Activated naive CD4-positive, alpha-beta T cell treated with anti-CD3 and anti-CD28 coated beads, Interleukin-2, amount 10 ng/mL, durations not matched to agents 7 days and 5 days (primary cell): Measurements from ENCODE around the gene ZMYM2.
"Not testable (repeated sequence)": the region's sequence is repeated elsewhere in the genome, so short reads cannot be mapped to it uniquely, and the experiment has no call there.

Source experiments
- CTCF ChIA-PET: fragments of 350-600 bp; sonication (Branson Sonifier 250); formaldehyde crosslinking; loops from one replicate; lab custom pipeline; 2021; ENCODE audit warnings: antibody characterized with exemption; lab: Charles Lee
- DNase-seq: peaks from one replicate; pipeline ENCODE4 v3.0.0-alpha.2; 2020
- H3K27ac Mint-ChIP-seq: one replicate; pipeline ENCODE4 v1.8.0; 2021; ENCODE audit warnings: mild to moderate bottlenecking, moderate library complexity, mixed read lengths
- H3K27me3 Mint-ChIP-seq: one replicate; pipeline ENCODE4 v1.8.0; 2021; ENCODE audit warnings: mild to moderate bottlenecking, mixed read lengths
- H3K36me3 Mint-ChIP-seq: one replicate; pipeline ENCODE4 v1.8.0; 2021; ENCODE audit warnings: mixed read lengths
- H3K4me1 Mint-ChIP-seq: one replicate; pipeline ENCODE4 v1.8.0; 2021; ENCODE audit warnings: mixed read lengths
- H3K4me3 Mint-ChIP-seq: one replicate; pipeline ENCODE4 v1.8.0; 2021; ENCODE audit warnings: mild to moderate bottlenecking, moderate library complexity, mixed read lengths
- H3K9me3 Mint-ChIP-seq: one replicate; pipeline ENCODE4 v1.8.0; 2021; ENCODE audit warnings: mixed read lengths

ZMYM2 gene

DNA sequence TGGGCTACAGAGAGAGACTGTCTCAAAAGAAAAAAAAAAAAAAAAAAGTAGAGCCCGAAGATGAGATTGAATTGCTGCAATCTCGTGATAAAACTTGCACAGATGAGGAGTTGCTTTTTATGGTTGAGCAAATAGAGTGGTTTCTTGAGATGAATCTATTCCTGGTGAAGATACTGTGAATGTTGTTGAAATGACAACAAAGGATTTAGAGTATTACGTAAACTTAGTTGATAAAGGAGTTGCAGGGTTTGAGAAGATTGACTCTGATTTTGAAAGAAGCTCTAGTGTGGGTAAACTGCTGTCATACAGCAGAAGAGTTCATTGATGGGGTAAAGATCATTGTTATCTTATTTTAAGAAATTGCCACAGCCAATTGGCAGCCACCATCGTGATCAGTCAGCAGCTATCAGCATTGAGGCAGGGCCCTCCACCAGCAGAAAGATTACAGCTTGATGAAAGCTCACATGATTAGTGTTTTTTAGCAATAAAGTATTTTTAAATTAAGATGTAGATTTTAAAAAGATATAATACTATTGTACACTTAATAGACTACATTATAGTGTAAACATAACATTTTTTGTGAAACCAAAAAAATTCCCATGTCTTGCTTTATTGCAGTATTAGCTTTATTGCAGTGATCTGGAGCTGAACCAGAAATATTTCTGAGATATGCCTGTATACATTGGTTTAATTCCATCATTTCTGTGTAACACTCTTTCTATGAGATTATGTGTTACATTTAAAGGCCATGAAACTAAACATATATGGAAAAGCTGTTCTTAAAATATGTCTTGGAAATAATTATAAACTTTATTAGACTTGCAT, 43.1 kb downstream of the ZMYM2 start:
- DNase-seq: no peak
- no peaks in the 10 kb centered on the region for H3K9me3 Mint-ChIP-seq
- H3K27me3 Mint-ChIP-seq: no peaks in the 10 kb centered on the region
- no peak overlapping the region for H3K27ac Mint-ChIP-seq
- H3K4me1 Mint-ChIP-seq: peaks cover 7% of the 10 kb centered on the region
- CTCF ChIA-PET: interaction anchor here (0.6 to 1.3 kb wide), 3 partner anchors 16 to 184 kb away, joined by 3 to 6 read pairs (median 3); no protein-coding TSS in a partner anchor
- no peak overlapping the region for H3K4me3 Mint-ChIP-seq
- peaks cover 42% of the 10 kb centered on the region for H3K36me3 Mint-ChIP-seq

DNA sequence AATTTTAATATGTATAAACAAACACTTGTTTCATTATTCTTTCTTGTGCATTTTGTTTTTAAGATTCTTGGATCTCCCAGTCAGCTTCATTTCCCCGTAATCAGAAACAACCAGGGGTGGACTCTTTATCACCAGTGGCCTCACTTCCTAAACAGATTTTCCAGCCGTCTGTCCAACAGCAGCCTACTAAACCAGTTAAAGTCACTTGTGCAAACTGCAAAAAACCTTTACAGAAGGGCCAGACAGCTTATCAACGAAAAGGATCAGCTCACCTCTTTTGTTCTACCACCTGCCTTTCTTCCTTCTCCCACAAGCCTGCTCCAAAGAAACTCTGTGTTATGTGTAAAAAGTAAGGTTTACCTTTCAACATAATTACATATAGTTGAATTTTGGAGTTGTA, 44.3 kb downstream of the ZMYM2 start:
- DNase-seq: no peak
- Mint-ChIP-seq H3K4me3 (no peak overlapping the region), H3K9me3 (no peaks in the 10 kb centered on the region), H3K36me3 (peaks cover 44% of the 10 kb centered on the region), H3K4me1 (peaks cover 7% of the 10 kb centered on the region), H3K27me3 (no peaks in the 10 kb centered on the region), H3K27ac (no peak overlapping the region)
- CTCF ChIA-PET: no interaction called here

DNA sequence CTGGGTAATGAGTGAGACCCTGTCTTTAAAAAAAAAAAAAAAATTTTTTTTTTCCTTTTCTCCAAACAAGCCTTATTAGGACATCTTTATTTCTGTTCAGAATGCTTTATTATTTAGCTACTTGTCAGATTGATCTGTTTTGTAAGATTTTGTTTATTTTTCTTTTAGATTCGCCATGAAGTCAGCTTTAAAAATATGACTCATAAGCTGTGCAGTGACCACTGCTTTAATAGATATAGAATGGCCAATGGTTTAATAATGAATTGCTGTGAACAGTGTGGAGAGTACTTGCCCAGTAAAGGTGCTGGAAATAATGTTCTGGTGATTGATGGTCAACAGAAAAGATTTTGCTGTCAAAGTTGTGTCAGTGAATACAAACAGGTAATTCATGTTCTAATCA, 47.7 kb downstream of the ZMYM2 start:
- no peak for DNase-seq
- Mint-ChIP-seq H3K36me3 (peaks cover 43% of the 10 kb centered on the region), H3K27ac (no peak overlapping the region), H3K4me1 (peaks cover 5% of the 10 kb centered on the region), H3K9me3 (no peaks in the 10 kb centered on the region), H3K27me3 (no peaks in the 10 kb centered on the region), H3K4me3 (no peak overlapping the region)
- CTCF ChIA-PET: no interaction called here

DNA sequence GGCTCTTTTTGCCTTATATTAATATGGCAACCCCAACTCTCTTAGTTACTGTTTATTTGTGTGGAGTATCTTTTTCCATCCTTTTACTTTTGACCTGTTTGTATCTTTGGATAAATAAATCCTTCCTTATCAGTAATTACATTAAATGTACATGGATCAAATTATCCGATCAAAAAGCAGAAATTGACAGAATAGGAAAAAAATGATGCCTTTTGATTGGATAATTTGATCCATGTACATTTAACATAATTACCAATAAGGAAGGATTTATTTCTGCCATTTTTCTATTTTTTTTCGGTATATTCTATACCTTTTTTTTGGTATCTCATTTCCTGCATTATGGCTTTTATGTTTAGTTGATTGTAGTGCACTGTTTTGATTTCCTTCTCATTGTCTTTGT, 57.2 kb downstream of the ZMYM2 start:
- no peak for DNase-seq
- H3K27me3 Mint-ChIP-seq: no peaks in the 10 kb centered on the region
- H3K36me3 Mint-ChIP-seq: peaks cover 59% of the 10 kb centered on the region
- H3K9me3 Mint-ChIP-seq: peaks cover 18% of the 10 kb centered on the region
- H3K4me3 Mint-ChIP-seq: no peak overlapping the region
- H3K27ac Mint-ChIP-seq: no peak overlapping the region
- H3K4me1 Mint-ChIP-seq: peaks cover 2% of the 10 kb centered on the region
- CTCF ChIA-PET: no interaction called here

DNA sequence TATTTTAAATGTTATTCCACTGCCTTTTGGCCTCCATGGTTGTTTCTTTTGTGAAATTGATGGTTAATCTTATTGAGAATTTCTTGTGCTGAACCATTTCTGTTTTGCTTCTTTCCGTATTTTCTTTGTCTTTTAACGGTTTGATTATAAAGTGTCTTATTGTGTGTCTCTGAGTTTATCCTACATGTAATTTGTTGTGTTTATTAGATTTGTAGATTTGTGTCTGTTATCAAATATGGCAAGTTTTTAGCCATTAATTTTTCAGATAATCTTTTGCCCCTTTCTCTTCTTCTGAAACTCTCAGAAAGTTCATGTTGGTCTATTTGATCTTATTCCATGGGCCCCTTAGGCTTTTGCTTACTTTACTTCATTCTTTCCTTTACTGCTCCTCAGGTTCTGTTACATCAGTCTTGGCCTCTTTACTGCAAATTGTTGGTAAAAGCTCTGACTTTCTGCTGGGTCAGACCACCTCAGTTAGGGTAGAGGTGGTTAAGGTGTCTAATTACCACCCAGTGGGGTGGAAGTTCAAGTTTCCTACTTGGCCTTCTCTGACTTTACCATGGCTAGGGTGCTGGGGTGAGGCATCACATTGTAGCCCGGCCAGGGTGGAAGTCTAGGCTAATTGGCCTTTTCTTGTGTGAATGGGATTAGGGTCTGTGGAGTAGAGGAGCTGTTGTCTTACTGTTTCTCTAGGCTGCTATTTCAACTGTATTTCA, 58.3 kb downstream of the ZMYM2 start:
- no peaks in the 10 kb centered on the region for H3K27me3 Mint-ChIP-seq
- H3K4me3 Mint-ChIP-seq: no peak overlapping the region
- CTCF ChIA-PET: no interaction called here
- peaks cover 2% of the 10 kb centered on the region for H3K4me1 Mint-ChIP-seq
- peaks cover 65% of the 10 kb centered on the region for H3K36me3 Mint-ChIP-seq
- H3K27ac Mint-ChIP-seq: no peak overlapping the region
- H3K9me3 Mint-ChIP-seq: peaks cover 18% of the 10 kb centered on the region
- DNase-seq: no peak

DNA sequence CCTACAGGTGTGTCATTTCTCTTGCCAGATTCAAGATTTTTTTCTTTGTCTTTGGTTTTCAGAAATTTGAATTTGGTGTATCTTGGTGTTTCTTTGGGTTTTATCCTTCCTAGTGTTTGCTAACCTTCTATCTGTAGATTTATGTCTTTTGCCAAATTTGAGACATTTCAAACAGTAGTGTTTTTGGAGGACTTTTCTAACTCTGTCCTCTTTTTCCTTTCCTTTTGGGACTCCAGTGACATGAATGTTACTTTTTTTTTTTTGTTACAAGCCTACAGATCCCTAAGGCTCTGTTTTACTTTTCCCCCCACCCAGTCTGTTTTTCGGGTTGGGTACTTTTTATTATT, 58.8 kb downstream of the ZMYM2 start:
- Mint-ChIP-seq H3K27ac (no peak overlapping the region), H3K27me3 (no peaks in the 10 kb centered on the region), H3K36me3 (peaks cover 67% of the 10 kb centered on the region), H3K4me1 (peaks cover 2% of the 10 kb centered on the region), H3K4me3 (no peak overlapping the region), H3K9me3 (peaks cover 18% of the 10 kb centered on the region)
- DNase-seq: no peak
- CTCF ChIA-PET: no interaction called here

DNA sequence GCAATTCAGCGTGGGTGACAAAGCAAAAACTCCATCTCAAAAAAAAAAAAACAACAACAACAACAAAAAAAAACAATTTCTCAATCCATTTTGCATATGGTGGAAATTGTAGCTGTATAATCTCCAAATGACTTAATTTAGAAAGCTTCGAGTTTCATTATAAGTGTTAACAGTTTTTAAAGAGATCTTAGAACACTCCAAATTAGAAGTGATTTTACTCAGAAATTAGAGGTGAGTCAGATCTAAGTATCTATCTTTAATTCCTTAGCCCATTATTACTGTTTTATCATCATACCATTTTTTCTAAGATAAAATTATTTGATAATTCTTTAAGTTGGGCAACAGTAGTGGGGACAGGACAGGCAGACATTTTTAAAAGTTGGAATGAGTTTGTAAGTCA, 60.5 kb downstream of the ZMYM2 start:
- no peak overlapping the region for H3K4me3 Mint-ChIP-seq
- H3K27ac Mint-ChIP-seq: no peak overlapping the region
- no peaks in the 10 kb centered on the region for H3K27me3 Mint-ChIP-seq
- peaks cover 15% of the 10 kb centered on the region for H3K9me3 Mint-ChIP-seq
- DNase-seq: no peak
- no peaks in the 10 kb centered on the region for H3K4me1 Mint-ChIP-seq
- CTCF ChIA-PET: no interaction called here
- peaks cover 56% of the 10 kb centered on the region for H3K36me3 Mint-ChIP-seq

DNA sequence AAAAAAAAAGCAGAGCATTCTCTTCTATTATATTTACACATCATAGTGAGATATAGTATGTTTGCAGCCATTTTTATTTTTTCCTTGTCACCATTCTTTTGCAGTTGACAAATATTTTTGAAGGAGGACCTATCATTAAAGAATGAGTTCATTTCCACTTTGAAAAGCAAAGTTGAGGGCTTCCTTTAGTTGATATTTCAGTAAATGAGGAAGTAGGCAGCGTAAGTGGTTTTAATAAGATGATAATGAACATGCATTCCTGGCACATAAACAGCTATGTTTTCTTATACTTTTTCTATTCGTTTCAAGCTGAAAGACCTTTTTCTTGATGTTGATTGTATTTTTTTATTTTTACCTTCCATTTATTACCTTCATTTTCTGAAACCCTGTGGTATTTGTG, 66.2 kb downstream of the ZMYM2 start:
- Mint-ChIP-seq H3K27ac (no peak overlapping the region), H3K36me3 (peaks cover 31% of the 10 kb centered on the region), H3K27me3 (no peaks in the 10 kb centered on the region), H3K4me1 (no peaks in the 10 kb centered on the region), H3K9me3 (no peaks in the 10 kb centered on the region), H3K4me3 (no peak overlapping the region)
- CTCF ChIA-PET: no interaction called here
- DNase-seq: no peak

DNA sequence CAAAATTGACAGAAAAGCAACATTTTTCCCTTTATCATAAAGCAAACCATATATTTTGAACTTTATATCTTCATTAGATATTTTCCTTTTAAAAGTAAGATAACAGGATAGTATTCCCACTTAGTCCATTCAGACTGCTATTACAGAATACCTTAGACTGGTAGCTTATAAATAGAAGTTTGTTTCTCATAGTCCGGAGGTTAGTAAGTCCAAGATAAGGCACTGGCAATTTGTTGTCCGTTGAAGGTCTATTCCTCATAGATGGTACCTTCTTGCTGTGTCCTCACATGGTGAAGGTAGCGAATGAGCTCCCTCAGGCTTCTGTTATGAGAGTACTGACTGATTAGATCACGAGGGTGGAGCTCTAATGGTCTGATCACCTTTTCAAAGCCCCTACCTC, 70.4 kb downstream of the ZMYM2 start:
- DNase-seq: no peak
- Mint-ChIP-seq H3K36me3 (peaks cover 30% of the 10 kb centered on the region), H3K27me3 (no peaks in the 10 kb centered on the region), H3K9me3 (no peaks in the 10 kb centered on the region), H3K4me1 (no peaks in the 10 kb centered on the region), H3K27ac (no peak overlapping the region), H3K4me3 (no peak overlapping the region)
- CTCF ChIA-PET: no interaction called here

DNA sequence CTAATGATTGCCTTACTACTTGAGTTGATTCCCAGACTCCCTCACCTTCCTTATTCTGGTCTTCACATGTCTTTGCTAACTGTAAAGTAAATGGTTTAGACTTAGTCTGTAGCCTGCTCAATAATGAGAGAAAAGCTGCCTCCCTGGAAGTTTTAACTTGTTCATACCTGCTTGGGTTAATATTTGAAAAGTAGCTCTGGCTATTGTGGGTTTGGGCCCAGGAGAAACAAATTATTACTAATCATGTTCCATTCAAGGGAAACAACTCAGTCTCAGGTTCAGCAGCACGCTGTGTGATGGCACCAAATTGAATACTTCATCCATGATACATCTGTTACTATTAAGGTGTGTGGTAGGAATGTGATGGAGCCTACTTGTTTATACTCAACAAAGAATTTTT, 75.0 kb downstream of the ZMYM2 start:
- H3K27ac Mint-ChIP-seq: peak overlapping the region; percentile 16
- peaks cover 49% of the 10 kb centered on the region for H3K36me3 Mint-ChIP-seq

DNA sequence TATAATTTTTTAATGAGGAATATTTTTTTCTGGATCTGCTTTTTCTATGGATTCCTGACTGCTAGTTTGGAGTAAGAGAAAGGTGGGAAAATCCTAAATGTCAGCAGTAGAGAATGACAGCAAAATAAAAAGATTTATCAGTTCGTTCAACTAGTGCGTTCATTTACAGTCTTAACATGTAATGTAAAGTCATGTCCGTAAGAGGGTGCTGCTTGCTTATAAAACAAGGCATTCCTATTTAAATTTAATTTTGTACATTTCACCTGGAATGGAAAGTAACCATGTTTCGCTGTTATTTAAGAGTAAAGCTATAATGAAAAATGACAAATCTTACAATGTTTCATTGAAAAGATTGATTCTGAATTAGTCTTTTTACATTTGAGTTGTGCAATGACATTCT, 76.6 kb downstream of the ZMYM2 start:
- no peak overlapping the region for H3K27ac Mint-ChIP-seq
- peaks cover 4% of the 10 kb centered on the region for H3K4me1 Mint-ChIP-seq
- CTCF ChIA-PET: no interaction called here
- H3K9me3 Mint-ChIP-seq: peaks cover 4% of the 10 kb centered on the region
- peaks cover 64% of the 10 kb centered on the region for H3K36me3 Mint-ChIP-seq
- H3K27me3 Mint-ChIP-seq: no peaks in the 10 kb centered on the region
- no peak overlapping the region for H3K4me3 Mint-ChIP-seq
- no peak for DNase-seq

More for the DNA sequence above, 75.0 kb downstream of the ZMYM2 start:
- Mint-ChIP-seq H3K9me3 (peaks cover 3% of the 10 kb centered on the region), H3K4me1 (peaks cover 4% of the 10 kb centered on the region), H3K27me3 (no peaks in the 10 kb centered on the region), H3K4me3 (no peak overlapping the region)
- DNase-seq: no peak
- CTCF ChIA-PET: no interaction called here

DNA sequence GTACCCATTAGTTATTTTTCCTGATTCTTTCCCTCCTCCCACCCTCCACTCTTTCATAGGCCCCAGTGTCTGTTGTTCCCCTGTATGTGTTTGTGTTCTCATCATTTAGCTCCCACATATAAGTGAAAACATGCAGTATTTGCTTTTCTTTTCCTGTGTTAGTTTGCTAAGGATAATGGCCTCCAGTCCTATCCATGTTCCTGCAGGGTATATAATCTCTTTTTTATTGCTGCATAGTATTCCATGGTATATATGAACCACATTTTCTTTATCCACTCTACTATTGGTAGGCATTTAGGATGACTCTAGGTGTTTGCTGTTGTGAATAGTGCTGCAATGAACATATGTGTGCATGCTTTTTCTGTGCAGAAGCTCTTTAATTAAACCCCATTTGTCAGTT, 79.4 kb downstream of the ZMYM2 start:
- Mint-ChIP-seq H3K9me3 (peaks cover 9% of the 10 kb centered on the region), H3K27ac (no peak overlapping the region), H3K27me3 (no peaks in the 10 kb centered on the region), H3K4me3 (no peak overlapping the region), H3K36me3 (peaks cover 78% of the 10 kb centered on the region), H3K4me1 (peaks cover 4% of the 10 kb centered on the region)
- CTCF ChIA-PET: interaction anchor here (0.7 kb wide), 1 partner anchor 100 kb away, joined by 3 read pairs; no protein-coding TSS in a partner anchor
- DNase-seq: no peak

DNA sequence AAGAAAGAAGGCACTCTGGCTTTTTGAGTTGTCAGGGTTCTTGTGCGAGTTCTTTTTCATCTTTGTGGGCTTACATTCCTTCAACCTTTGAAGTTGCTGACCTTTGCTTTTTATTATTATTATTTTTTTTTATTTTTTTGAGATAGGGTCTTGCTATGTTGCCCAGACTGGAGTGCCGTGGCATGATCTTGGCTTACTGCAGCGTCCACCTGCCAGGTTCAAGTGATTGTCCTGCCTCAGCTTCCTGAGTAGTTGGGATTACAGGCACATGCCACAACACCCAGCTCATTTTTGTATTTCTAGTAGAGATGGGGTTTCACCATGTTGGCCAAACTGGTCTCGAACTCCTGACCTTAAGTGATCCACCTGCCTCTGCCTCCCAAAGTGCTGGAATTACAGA, 84.1 kb downstream of the ZMYM2 start:
- CTCF ChIA-PET, H3K9me3 Mint-ChIP-seq, H3K4me3 Mint-ChIP-seq, DNase-seq, H3K4me1 Mint-ChIP-seq, H3K27ac Mint-ChIP-seq, H3K27me3 Mint-ChIP-seq: not testable (repeated sequence)
- H3K36me3 Mint-ChIP-seq: peaks cover 61% of the 10 kb centered on the region

DNA sequence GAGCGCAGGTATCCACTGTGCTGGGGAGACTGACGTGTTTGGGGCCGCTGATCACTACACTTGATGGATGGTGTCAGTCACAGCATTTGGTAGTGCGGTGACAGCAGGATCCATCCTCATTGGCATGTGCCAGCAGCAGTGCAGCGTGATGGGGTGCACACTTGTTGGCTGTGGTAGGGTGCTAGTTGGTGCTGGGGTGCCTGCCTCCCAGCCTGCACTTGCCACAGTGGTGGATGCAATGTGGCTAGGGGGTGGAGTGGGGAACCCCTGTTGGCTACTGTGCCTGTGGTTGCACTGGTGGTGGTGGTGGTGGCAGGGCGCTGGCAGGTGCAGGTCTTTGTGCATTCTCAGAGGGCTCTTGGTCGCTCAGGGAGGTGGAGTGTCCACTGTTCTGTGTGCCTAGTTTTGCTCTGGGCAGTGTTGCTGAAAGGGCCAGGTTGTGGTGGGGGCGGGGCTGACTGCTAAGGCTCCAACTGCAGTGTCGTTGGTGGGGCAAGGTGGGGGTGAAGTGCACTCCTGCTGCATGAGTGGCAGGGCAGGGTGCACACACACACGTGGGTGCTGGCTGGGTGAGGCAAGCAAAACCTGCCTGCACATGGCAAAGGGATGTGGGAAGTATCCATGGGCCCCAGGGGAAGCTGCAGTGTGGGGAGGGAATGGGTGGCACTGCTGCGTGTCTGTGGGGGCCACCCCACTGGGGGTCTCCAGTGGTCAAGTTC, 84.8 kb downstream of the ZMYM2 start:
- Mint-ChIP-seq H3K9me3 (peaks cover 7% of the 10 kb centered on the region), H3K27ac (no peak overlapping the region), H3K4me1 (peaks cover under 1% of the 10 kb centered on the region), H3K36me3 (peaks cover 53% of the 10 kb centered on the region), H3K27me3 (no peaks in the 10 kb centered on the region), H3K4me3 (no peak overlapping the region)
- DNase-seq: no peak
- CTCF ChIA-PET: no interaction called here
